MCF 10A (cell line): ENCODE measurements around the gene ASCC2. TPM values are rescaled to one million over a fixed set of nuclear protein-coding genes. Genes with fewer than 3 reads are reported as not detected.
A peak's percentile ranks its signal among the peaks of the same experiment; 100 is the strongest.

Experiments used
- BruUV-seq: library from RNA; stranded (reverse); fragments of 400-500 nt; replicated peaks from 2 replicates; lab custom pipeline; 2021; lab: Mats Ljungman, UMichigan
- CTCF ChIA-PET: fragments of 300-600 bp; sonication (Branson Sonifier 250); formaldehyde crosslinking; extraction: SDS; loops from one replicate; lab custom pipeline; 2021; ENCODE audit warnings: antibody characterized with exemption, inconsistent platforms; lab: Yijun Ruan, JAX
- POLR2A ChIA-PET: fragments of 300-600, 350-650 bp; sonication (Branson Sonifier 250); formaldehyde crosslinking; extraction: SDS; loops from one replicate; lab custom pipeline; 2020; ENCODE audit warnings: antibody characterized with exemption, inconsistent platforms; lab: Yijun Ruan, JAX
- DNase-seq: peaks from one replicate; pipeline ENCODE4 v3.0.0-alpha.2; 2018; ENCODE audit not compliant: unreplicated experiment
- H3K27ac Mint-ChIP-seq: one replicate; pipeline ENCODE4 v1.8.0; 2022; ENCODE audit warnings: mild to moderate bottlenecking, low read depth, mixed read lengths; ENCODE audit not compliant: unreplicated experiment
- H3K27me3 Mint-ChIP-seq: one replicate; pipeline ENCODE4 v1.8.0; 2022; ENCODE audit warnings: mixed read lengths; ENCODE audit not compliant: insufficient read depth, unreplicated experiment
- H3K36me3 Mint-ChIP-seq: one replicate; pipeline ENCODE4 v1.8.0; 2022; ENCODE audit warnings: mild to moderate bottlenecking, moderate library complexity, mixed read lengths; ENCODE audit not compliant: insufficient read depth, unreplicated experiment
- H3K4me1 Mint-ChIP-seq: one replicate; pipeline ENCODE4 v1.8.0; 2022; ENCODE audit warnings: mixed read lengths; ENCODE audit not compliant: insufficient read depth, unreplicated experiment
- H3K4me3 Mint-ChIP-seq: one replicate; pipeline ENCODE4 v1.8.0; 2022; ENCODE audit warnings: mild to moderate bottlenecking, moderate library complexity, mixed read lengths; ENCODE audit not compliant: unreplicated experiment
- H3K9me3 Mint-ChIP-seq: one replicate; pipeline ENCODE4 v1.8.0; 2022; ENCODE audit warnings: mixed read lengths; ENCODE audit not compliant: unreplicated experiment
- CTCF ChIP-seq: fragments of 200-600 bp; IDR thresholded peaks from one replicate; pipeline ENCODE4 v1.8.0; 2022; ENCODE audit warnings: antibody characterized with exemption, mild to moderate bottlenecking; ENCODE audit not compliant: unreplicated experiment
- intact Hi-C: fragments of 100-400 bp; cut with micrococcal nuclease; formaldehyde crosslinking; loops from 2 replicates; pipeline ENCODE4 v1.14.1; 2022
- total RNA-seq: library from RNA; stranded (reverse); gene quantifications from 2 replicates; pipeline ENCODE4 v1.2.3, GENCODE V29; 2022

Gene ASCC2
- total RNA-seq, 1 experiment from 2014 or later = 70.7 TPM

- Mint-ChIP-seq H3K27me3 (no peaks in the 10 kb centered on the region), H3K9me3 (no peaks in the 10 kb centered on the region), H3K36me3 (no peaks in the 10 kb centered on the region), H3K27ac (no peak overlapping the region), H3K4me3 (no peak overlapping the region), H3K4me1 (peaks cover 10% of the 10 kb centered on the region)
- intact Hi-C loops = no loop called here
- no peak for DNase-seq
- TF ChIP-seq CTCF = no peak
- ChIA-PET CTCF (interaction anchor here (1.0 to 1.1 kb wide), 2 partner anchors 62 to 137 kb away, joined by 3 to 4 read pairs; no protein-coding TSS in a partner anchor), POLR2A (no interaction called here)
- no TSS peak for BruUV-seq
These were observed 8.2 kb upstream of the ASCC2 start for GRCh38 chr22:29846290-29846689.

DNA sequence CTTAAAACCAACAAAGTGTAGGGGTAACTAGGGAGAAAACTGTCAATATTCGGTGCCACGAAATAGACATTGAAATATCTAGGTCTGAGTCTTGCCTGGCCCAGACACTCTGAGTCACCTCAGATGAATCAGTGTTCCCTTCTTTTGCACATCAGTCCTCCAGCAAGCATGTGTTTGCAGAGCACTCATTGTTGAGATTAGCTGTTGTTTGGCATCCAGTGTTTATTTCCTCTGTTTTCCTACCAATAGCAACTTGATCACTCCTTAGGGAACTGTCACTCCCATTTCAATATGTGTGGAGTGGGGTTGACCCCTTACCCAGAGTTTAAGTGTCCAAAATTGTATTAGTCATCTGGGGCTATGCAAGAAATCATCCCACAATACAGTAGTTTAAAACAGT, 4.7 kb upstream of the ASCC2 start:
- peak; percentile 81 for DNase-seq
- H3K27me3 Mint-ChIP-seq = no peaks in the 10 kb centered on the region
- H3K9me3 Mint-ChIP-seq = no peaks in the 10 kb centered on the region
- no TSS peak for BruUV-seq
- intact Hi-C loops = no loop called here
- CTCF ChIA-PET = interaction anchor here (0.6 to 3.3 kb wide), 3 partner anchors 11 to 162 kb away, joined by 3 to 12 read pairs (median 6); no protein-coding TSS in a partner anchor
- no peak overlapping the region for H3K4me3 Mint-ChIP-seq
- TF ChIP-seq CTCF = no peak
- POLR2A ChIA-PET = interaction anchor here (0.8 to 1.6 kb wide), 6 partner anchors 19 to 225 kb away, joined by 3 to 6 read pairs (median 4); no protein-coding TSS in a partner anchor
- H3K4me1 Mint-ChIP-seq = peaks cover 10% of the 10 kb centered on the region
- H3K27ac Mint-ChIP-seq = peak overlapping the region; percentile 82
- peaks cover 6% of the 10 kb centered on the region for H3K36me3 Mint-ChIP-seq

GRCh38 chr22:29842172-29842571, 4.1 kb upstream of the ASCC2 start:
- no peak for TF ChIP-seq CTCF
- ChIA-PET CTCF (interaction anchor here (0.6 to 3.3 kb wide), 2 partner anchors 112 to 162 kb away, joined by 6 to 12 read pairs; no protein-coding TSS in a partner anchor), POLR2A (interaction anchor here (0.9 to 1.6 kb wide), 5 partner anchors 19 to 225 kb away, joined by 3 to 4 read pairs (median 3); no protein-coding TSS in a partner anchor)
- Mint-ChIP-seq H3K4me1 (peaks cover 10% of the 10 kb centered on the region), H3K36me3 (peaks cover 6% of the 10 kb centered on the region), H3K27ac (peak overlapping the region; percentile 82), H3K27me3 (no peaks in the 10 kb centered on the region), H3K4me3 (no peak overlapping the region), H3K9me3 (no peaks in the 10 kb centered on the region)
- intact Hi-C loops = no loop called here
- no peak for DNase-seq
- BruUV-seq = no TSS peak

GRCh38 chr22:29840498-29840897, 2.4 kb upstream of the ASCC2 start:
- no peak for DNase-seq
- no peak overlapping the region for H3K27ac Mint-ChIP-seq
- no peak for TF ChIP-seq CTCF
- CTCF ChIA-PET = interaction anchor here (0.6 to 0.7 kb wide), 2 partner anchors 10 to 43 kb away, joined by 3 read pairs; no protein-coding TSS in a partner anchor
- H3K4me3 Mint-ChIP-seq = no peak overlapping the region
- intact Hi-C loops = no loop called here
- H3K9me3 Mint-ChIP-seq = no peaks in the 10 kb centered on the region
- peaks cover 24% of the 10 kb centered on the region for H3K4me1 Mint-ChIP-seq
- H3K36me3 Mint-ChIP-seq = peaks cover 6% of the 10 kb centered on the region
- no peaks in the 10 kb centered on the region for H3K27me3 Mint-ChIP-seq
- no TSS peak for BruUV-seq
- POLR2A ChIA-PET = no interaction called here
